Upper lobe of left lung (tissue), 4 donors: ENCODE data around the gene CALHM5.

ENCODE experiments used
- CTCF ChIP-seq, 6 experiments: fragments of 450-650 bp in 4 of 6; fragments of 200-600 bp in 2 of 6; sonication (generic) in 2 of 6; IDR thresholded peaks; one replicate each; pipeline ENCODE4 v1.5.1; 2016 to 2019; ENCODE audit warnings: antibody characterized with exemption in 6 of 6
- EP300 ChIP-seq, 4 donors: sonication (generic); formaldehyde crosslinking; IDR thresholded peaks; one replicate each; pipeline ENCODE4 v1.5.1; 2017; ENCODE audit warnings: antibody characterized with exemption in 4 of 4, control low read depth in 2 of 4
- POLR2A ChIP-seq, 4 donors: fragments of 450-650 bp; IDR thresholded peaks; one replicate each; pipeline ENCODE4 v1.5.1; 2016 to 2017; ENCODE audit warnings: antibody characterized with exemption in 4 of 4, mild to moderate bottlenecking in 2 of 4

GRCh38 chr6:116471531-116471930 is 39.9 kb upstream of the CALHM5 start:
- TF ChIP-seq CTCF (IDR thresholded peaks at IDR 0.05) = no peak
- TF ChIP-seq POLR2A (IDR thresholded peaks at IDR 0.05) = no peak
- no peak for TF ChIP-seq EP300 (IDR thresholded peaks at IDR 0.05)
